Liver (tissue), 3 donors: Measurements from ENCODE around the gene HS3ST1.

ENCODE experiments used
- EGR1 ChIP-seq, 2 donors: IDR thresholded peaks; 2 replicates each; pipeline ENCODE4 v1.6.1; 2016 to 2018; ENCODE audit warnings: antibody characterized with exemption in 2 of 2, low read depth in 2 of 2
- FOXA2 ChIP-seq: IDR thresholded peaks from 2 replicates; pipeline ENCODE4 v1.6.1; 2016; ENCODE audit warnings: antibody characterized with exemption
- GABPA ChIP-seq, 2 donors: IDR thresholded peaks in 1 of 2; conservative IDR thresholded peaks in 1 of 2; 2 replicates each; pipeline ENCODE4 v1.6.1; 2016; ENCODE audit warnings: antibody characterized with exemption in 2 of 2, mild to moderate bottlenecking in 1 of 2, moderate library complexity in 1 of 2
- JUND ChIP-seq, 2 donors: IDR thresholded peaks; 2 replicates each; pipeline ENCODE4 v1.6.1; 2016; ENCODE audit warnings: antibody characterized with exemption in 2 of 2
- NR2F2 ChIP-seq: IDR thresholded peaks from 2 replicates; pipeline ENCODE4 v1.6.1; 2016; ENCODE audit warnings: antibody characterized with exemption
- RAD21 ChIP-seq, 2 donors: IDR thresholded peaks; 2 replicates each; pipeline ENCODE4 v1.6.1; 2016; ENCODE audit warnings: antibody characterized with exemption in 2 of 2, mild to moderate bottlenecking in 2 of 2
- SP1 ChIP-seq: IDR thresholded peaks from 2 replicates; pipeline ENCODE4 v1.6.1; 2018; ENCODE audit warnings: antibody characterized with exemption, mild to moderate bottlenecking
- TAF1 ChIP-seq: conservative IDR thresholded peaks from 2 replicates; pipeline ENCODE4 v1.6.1; 2016; ENCODE audit warnings: antibody characterized with exemption, mild to moderate bottlenecking
- TF ChIP-seq, protein P1 (sequence below): fragments of 150-350 bp; IDR thresholded peaks from 2 replicates; pipeline ENCODE4 v1.5.1; 2017; ENCODE audit warnings: improper control_type of control experiment, low read depth, low read length; ENCODE audit not compliant: missing input control
- TF ChIP-seq, protein P2 (sequence below): IDR thresholded peaks from 2 replicates; pipeline ENCODE4 v1.6.1; 2016; ENCODE audit warnings: antibody characterized with exemption
- TF ChIP-seq, protein P3 (sequence below): IDR thresholded peaks from 2 replicates; pipeline ENCODE4 v1.6.1; 2016; ENCODE audit warnings: antibody characterized with exemption
- donor health status: healthy.
- donor health status: healthy.

DNA sequence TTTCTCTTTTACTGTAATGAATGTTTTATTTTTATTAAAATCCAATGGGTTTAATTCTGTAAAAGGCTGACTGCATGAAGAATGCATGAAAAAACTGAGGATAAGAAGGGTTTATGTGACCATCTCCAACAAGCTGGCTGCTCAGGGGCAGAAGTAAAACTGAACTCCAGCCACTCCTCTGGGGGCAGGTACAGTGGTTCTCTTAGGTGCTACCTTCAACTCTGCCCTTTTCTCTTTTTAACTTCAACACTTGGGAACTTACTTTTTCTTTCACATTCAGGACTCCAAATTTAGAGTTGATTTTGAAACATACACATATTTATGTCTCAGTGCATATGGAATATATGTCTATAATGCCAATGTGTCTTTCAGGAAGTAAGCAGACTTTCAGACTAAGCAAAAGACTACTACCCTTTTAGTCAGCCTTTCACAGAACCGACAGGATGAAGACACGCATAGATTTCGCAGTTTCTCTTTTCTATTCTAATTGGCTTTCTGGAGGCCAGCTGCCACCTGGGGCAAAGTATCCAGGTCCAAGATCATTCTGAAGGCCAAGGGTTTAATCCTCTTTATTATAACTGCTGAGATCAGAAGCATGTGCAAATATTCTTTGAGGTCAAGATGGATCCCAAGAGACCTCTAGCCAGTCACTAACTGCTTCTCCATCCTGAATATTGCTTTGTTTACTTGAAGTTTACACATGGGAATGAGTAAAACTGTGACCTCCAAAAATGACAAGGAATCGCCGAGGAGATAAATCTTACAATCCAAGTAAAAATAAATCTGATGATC, 30.7 kb downstream of the HS3ST1 start:
- TF ChIP-seq, protein P1, sequence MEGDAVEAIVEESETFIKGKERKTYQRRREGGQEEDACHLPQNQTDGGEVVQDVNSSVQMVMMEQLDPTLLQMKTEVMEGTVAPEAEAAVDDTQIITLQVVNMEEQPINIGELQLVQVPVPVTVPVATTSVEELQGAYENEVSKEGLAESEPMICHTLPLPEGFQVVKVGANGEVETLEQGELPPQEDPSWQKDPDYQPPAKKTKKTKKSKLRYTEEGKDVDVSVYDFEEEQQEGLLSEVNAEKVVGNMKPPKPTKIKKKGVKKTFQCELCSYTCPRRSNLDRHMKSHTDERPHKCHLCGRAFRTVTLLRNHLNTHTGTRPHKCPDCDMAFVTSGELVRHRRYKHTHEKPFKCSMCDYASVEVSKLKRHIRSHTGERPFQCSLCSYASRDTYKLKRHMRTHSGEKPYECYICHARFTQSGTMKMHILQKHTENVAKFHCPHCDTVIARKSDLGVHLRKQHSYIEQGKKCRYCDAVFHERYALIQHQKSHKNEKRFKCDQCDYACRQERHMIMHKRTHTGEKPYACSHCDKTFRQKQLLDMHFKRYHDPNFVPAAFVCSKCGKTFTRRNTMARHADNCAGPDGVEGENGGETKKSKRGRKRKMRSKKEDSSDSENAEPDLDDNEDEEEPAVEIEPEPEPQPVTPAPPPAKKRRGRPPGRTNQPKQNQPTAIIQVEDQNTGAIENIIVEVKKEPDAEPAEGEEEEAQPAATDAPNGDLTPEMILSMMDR: no peak
- TF ChIP-seq RAD21 (IDR thresholded peaks at IDR 0.05) (no peak), TAF1 (no peak), JUND (IDR thresholded peaks at IDR 0.05) (no peak), EGR1 (IDR thresholded peaks at IDR 0.05; ENCODE audit: low read depth in 2 of 2) (no peak), GABPA (IDR thresholded peaks at IDR 0.05 in 1 of 2, conservative IDR thresholded peaks at IDR 0.05 in 1 of 2) (no peak), FOXA2 (no peak), SP1 (no peak), NR2F2 (no peak)
- TF ChIP-seq, protein P2, sequence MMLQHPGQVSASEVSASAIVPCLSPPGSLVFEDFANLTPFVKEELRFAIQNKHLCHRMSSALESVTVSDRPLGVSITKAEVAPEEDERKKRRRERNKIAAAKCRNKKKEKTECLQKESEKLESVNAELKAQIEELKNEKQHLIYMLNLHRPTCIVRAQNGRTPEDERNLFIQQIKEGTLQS: no peak
- TF ChIP-seq, protein P3, sequence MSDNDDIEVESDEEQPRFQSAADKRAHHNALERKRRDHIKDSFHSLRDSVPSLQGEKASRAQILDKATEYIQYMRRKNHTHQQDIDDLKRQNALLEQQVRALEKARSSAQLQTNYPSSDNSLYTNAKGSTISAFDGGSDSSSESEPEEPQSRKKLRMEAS: no peak
